Astrocyte (in vitro differentiated cells and primary cell): Measurements from ENCODE around the gene ATP6V1G2.

ENCODE experiments used
- CTCF ChIP-seq: IDR thresholded peaks from 2 replicates; pipeline ENCODE4 v1.5.1; 2011; ENCODE audit warnings: low read depth, mild to moderate bottlenecking, inconsistent platforms, low read length, moderate library complexity; ENCODE audit not compliant: insufficient read depth
- EZH2 ChIP-seq: IDR thresholded peaks from 2 replicates; pipeline ENCODE4 v1.6.1; 2012; ENCODE audit warnings: mild to moderate bottlenecking, low read length, inconsistent platforms; ENCODE audit not compliant: insufficient read depth

DNA sequence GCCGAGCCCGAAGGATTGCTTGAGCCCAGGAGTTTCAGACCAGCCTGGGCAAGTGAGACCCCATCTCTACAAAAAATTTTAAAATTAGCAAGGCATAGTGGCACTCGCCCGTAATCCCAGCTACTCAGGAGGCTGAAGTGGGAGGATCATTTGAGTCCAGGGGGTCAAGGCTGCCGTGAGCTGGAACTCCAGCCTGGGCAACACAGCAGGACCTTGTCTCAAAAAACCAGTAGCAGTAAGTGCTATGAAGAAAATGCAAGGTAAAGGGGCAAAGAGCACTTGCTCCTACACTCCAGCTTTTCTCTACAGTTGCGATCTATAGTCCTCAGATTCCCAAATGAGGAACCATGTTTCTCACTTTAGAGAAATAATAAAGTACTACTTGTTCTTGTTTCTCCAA is 2.8 kb downstream of the ATP6V1G2 start:
- no peak for TF ChIP-seq CTCF
- TF ChIP-seq EZH2 = no peak
